ENCODE data around the gene NOCT.

GRCh38 chr4:139015948-139016471, 429 bp downstream of the NOCT start:
- TF ChIP-seq ZMAT4 (CRISPR knock-in tag; IDR thresholded peaks at IDR 0.05) (no peak), SMAD3 (CRISPR knock-in tag; IDR thresholded peaks at IDR 0.05; ENCODE audit: borderline replicate concordance) (no peak), NR2C2 (CRISPR knock-in tag; IDR thresholded peaks at IDR 0.05) (no peak), TEAD4 (CRISPR knock-in tag; IDR thresholded peaks at IDR 0.05) (no peak)
